Retinal pigment epithelial cell (primary cell): ENCODE data around the gene GPRC5A.
"Not testable (repeated sequence)": the region's sequence is repeated elsewhere in the genome, so short reads cannot be mapped to it uniquely, and the experiment has no call there.

Experiments
- DNase-seq: peaks from one replicate; pipeline ENCODE4 v3.0.0-alpha.2; 2010; ENCODE audit warnings: low read depth
- H3K4me3 ChIP-seq: 2 replicates; pipeline ENCODE4 v1.5.1; 2011; ENCODE audit warnings: mild to moderate bottlenecking, low read length, control low read depth, moderate library complexity
- CTCF ChIP-seq: conservative IDR thresholded peaks from 2 replicates; pipeline ENCODE4 v1.5.1; 2011; ENCODE audit warnings: low read depth, low read length, control low read depth, inconsistent platforms

The GPRC5A gene

GRCh38 chr12:12870465-12870864 is 20.9 kb upstream of the GPRC5A start:
- no peak for TF ChIP-seq CTCF
- H3K4me3 ChIP-seq: no peak overlapping the region
- peak; percentile 84 for DNase-seq

- no peak overlapping the region for H3K4me3 ChIP-seq
- no peak for DNase-seq
- TF ChIP-seq CTCF: no peak
Measured at GRCh38 chr12:12871587-12872138, 19.7 kb upstream of the GPRC5A start.

- H3K4me3 ChIP-seq: peak overlapping the region; percentile 5
- DNase-seq: peak; percentile 77
- no peak for TF ChIP-seq CTCF
Measured at GRCh38 chr12:12872139-12872933, 19.0 kb upstream of the GPRC5A start.

GRCh38 chr12:12872934-12873275 is 18.5 kb upstream of the GPRC5A start:
- peak overlapping the region; percentile 5 for H3K4me3 ChIP-seq
- no peak for TF ChIP-seq CTCF
- DNase-seq: no peak

- H3K4me3 ChIP-seq: no peak overlapping the region
- no peak for TF ChIP-seq CTCF
- DNase-seq: no peak
Measured at GRCh38 chr12:12874029-12874428, 17.3 kb upstream of the GPRC5A start.

- not testable (repeated sequence) for DNase-seq, H3K4me3 ChIP-seq
Measured at GRCh38 chr12:12875301-12875700, 16.1 kb upstream of the GPRC5A start.

- H3K4me3 ChIP-seq: no peak overlapping the region
- no peak for DNase-seq
- TF ChIP-seq CTCF: no peak
Measured at GRCh38 chr12:12877153-12877768, 14.1 kb upstream of the GPRC5A start.
